ENCODE measurements around the gene LELP1.

- TF ChIP-seq POLR2AphosphoS5 (IDR thresholded peaks at IDR 0.05) (no peak), CTCF (IDR thresholded peaks at IDR 0.05 in 8 of 11, conservative IDR thresholded peaks at IDR 0.05 in 3 of 11) (no peak), POLR2A (IDR thresholded peaks at IDR 0.05) (no peak)
These were observed 1.2 kb upstream of the LELP1 start for GRCh38 chr1:153202006-153202405.
